T-helper 1 cell treated with Interleukin-12 subunit alpha and Interleukin-12 subunit beta and Interleukin-4 antibody, amounts not matched to agents 30 ng/mL and 1 ng/mL, for 36 hours (primary cell): Measurements from ENCODE around the gene SSBP3. TPM values are rescaled to one million over a fixed set of nuclear protein-coding genes. Genes with fewer than 3 reads are reported as not detected.
"Not testable (repeated sequence)": the region's sequence is repeated elsewhere in the genome, so short reads cannot be mapped to it uniquely, and the experiment has no call there.

ENCODE experiments used
- intact Hi-C: fragments of 100-400 bp; cut with micrococcal nuclease; formaldehyde crosslinking; loops from one replicate; pipeline ENCODE4 v1.15.1; 2024
- total RNA-seq: library from RNA; stranded (reverse); gene quantifications from 2 replicates; pipeline ENCODE4 v1.2.3, GENCODE V29; 2022

Gene SSBP3
- 140 and 143 TPM in 2 replicates for total RNA-seq

DNA sequence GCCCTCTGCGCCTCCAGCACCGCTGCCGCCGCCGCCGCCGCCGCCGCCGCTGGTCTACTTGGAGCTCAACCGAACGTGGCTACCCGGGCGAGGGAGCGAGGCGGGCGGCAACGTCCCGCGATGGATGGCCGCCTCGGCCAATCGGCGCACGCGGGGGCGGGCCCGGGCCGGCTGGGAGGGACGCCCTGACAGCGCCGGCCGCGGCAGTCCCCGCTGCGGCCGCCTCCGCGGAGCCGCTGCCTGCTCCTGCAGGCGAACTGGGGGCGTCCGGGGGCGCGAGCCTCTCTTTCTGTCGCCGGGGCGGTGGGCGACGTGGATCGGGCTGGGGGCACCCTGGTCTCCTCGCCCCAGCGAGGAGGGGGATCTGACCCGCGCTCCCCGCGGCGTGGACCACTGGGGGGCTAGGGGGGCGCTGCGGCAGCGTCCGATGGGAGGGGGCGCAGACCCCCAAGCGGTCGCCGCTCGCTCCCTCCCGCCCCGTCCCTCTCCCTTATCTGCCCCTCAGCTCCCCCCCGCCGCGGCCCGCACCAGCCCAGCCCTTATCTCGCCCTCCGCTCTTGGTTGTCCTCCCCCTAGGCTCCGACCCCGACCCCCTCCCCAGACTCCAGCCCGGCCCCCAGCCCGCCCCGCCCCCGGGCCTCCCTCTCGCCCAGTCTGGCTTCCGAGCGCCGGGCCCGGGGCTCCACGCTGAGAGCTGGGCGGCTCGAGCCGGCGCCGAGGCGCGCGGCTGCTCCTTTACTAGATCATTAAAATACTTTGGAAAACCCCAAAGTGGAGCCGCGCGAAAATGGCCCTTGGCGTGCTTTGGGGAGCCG lies at the start of gene SSBP3:
TSS of gene SSBP3 (minus strand) at position 56 of the 815 bp plus-strand sequence.
- intact Hi-C loops: loop anchor here (1.0 to 10.0 kb wide), 18 partner anchors 30 to 1168 kb away; partner anchors contain the start of genes CYB5RL, DHCR24, LRRC42 and MAGOH

DNA sequence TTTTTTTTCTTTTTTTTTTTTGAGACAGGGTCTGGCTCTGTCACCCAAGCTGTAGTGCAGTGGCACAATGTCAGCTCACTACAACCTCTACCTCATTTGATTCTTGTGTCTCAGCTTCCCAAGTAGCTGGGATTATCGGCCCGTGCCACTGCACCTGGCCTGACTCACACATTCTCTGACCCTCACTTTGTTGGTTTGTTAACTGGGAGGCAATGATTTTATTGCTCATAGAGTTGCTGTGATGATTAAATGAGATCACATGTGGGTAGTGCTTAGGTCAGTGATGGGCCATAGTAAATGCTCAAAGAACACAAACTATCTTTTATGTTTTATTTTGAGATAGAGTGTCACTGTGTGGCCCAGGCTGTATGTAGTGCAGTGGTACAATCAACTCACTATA lies 47.3 kb upstream of the SSBP3 start:
- intact Hi-C loops: no loop called here

- intact Hi-C loops: no loop called here
Measured at GRCh38 chr1:54453022-54453421, 46.8 kb upstream of the SSBP3 start.

- intact Hi-C loops: not testable (repeated sequence)
Measured at GRCh38 chr1:54449431-54449830, 43.2 kb upstream of the SSBP3 start.

- intact Hi-C loops: not testable (repeated sequence)
Measured at GRCh38 chr1:54448801-54449200, 42.6 kb upstream of the SSBP3 start.

GRCh38 chr1:54447081-54447480 lies 40.9 kb upstream of the SSBP3 start:
- intact Hi-C loops: not testable (repeated sequence)

DNA sequence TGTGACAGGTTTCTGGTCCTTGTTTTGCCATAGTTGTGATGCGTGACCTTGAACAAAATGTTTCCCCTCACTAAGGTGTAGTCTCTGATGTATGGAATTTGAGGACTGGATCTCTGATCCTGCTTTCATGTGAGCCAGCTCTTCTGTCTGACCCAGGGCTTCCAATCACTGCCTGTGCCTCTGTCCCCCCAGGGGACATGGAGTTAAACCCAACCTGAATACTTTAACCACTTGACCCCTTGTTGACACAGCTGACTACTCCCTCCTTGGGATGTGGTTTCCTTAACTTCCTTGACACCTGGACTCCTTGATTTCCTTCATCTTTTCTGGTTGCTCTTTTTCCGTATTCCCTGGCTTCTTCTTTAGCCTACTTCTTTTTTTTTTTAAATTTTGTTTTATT lies 36.0 kb upstream of the SSBP3 start:
- intact Hi-C loops: no loop called here

- intact Hi-C loops: no loop called here
Measured at GRCh38 chr1:54439550-54440223, 33.5 kb upstream of the SSBP3 start.

- intact Hi-C loops: no loop called here
Measured at GRCh38 chr1:54437783-54438182, 31.6 kb upstream of the SSBP3 start.

DNA sequence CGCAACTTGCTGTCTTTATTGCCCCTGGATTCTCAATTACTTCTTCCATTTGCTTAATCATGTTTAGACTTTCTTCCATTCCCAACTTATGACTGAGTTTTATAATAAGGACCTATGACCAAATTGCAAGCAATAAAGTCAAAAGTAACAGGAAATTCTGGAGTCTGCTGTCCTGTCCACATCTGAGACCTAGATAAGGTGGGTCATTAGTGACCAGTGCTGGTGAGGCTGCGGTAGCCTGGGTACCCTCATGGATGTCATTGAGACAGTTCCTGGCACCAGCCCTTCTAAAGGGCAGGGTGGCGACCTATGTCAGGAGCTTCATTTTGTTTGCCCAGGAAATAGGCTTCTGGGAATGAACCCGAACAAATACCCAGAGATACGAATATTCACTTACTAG lies 30.6 kb upstream of the SSBP3 start:
- intact Hi-C loops: no loop called here

DNA sequence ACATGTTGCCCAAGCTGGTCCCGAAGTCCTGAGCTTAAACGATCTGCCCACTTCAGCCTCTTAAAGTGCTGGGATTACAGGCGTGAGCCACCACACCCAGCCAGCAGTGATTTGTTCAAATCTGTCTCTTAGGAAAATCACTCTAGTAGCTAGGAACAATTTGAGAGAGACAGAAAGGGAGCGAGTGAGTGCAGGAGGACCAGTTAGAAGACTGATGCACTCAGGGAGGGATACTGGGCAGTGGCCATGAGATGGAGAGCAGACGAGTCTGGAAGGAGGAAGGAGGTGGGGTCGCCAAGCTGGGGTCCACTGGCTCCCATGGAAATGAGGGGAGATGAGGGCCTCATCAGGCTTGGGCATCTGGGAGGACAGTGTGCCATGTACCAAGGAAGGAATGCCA lies 23.6 kb upstream of the SSBP3 start:
- intact Hi-C loops: no loop called here

DNA sequence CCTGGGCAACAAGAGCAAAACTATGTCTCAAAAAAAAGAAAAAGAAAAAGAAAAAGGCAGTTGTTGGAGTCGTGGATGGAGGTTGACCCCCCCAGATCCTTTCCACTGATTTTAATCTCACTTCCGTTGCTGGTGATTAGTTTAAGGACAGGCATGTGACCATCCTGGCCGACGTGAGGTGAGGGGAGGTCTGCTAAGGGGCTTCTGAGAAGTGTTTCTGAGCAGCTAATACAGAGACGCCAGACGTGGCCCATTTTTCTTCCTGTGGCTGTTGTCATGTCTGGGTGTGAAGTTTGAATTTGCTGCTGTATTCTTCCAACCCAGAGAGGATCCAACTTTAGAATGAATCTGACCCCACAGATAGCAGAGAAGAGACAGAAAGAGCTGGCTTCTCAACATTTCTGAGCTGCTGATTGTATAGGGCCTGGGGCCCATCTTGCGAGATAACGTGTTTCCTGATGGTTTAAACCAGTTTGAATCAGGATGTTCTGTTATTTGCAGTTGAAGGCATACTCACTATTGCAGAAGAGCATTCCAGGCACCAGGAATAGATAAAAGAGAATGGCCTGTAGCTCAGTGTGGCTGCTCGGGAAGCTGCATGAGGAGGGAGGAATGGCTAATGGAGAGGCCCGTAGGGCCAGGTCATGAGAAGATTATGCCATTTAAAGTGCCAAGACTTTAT lies 22.8 kb upstream of the SSBP3 start:
- intact Hi-C loops: no loop called here

DNA sequence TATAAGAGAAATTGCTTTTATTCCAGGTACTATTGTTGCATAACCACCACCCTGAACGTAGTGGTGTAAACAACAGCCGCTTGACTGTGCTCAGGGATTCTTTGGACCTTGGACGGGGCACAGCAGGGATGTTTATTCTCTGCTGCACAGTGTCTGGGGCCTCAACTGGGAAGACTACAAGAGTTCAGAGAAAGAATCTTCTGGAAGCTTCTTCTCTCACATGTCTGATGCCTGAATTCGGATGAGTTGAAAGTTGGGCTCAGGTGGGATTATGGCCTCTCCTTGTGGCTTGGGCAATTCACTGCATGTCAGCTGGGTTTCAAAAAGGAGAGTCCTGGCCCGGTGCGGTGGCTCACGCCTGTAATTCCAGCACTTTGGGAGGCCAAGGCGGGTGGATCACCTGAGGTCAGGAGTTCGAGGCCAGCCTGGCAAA lies 19.0 kb upstream of the SSBP3 start:
- intact Hi-C loops: no loop called here

DNA sequence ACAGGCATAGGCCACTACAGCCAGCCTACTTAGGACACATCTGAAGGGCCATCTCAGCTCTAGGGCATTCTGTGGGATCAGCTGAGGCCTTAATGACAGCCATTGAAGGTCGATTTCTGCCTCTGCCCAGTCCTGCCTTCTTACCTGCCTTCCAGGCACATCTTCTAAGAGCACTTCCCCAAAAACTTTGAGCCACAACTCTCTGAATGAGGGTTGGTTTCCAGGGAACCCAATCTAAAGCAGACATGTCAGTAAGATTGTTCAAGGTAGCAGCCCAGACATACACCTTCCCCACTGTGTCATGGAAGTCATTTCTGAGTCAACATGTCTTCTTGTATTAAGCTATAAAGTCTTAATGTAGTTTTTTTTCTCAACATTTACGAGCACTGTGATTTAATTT lies 18.2 kb upstream of the SSBP3 start:
- intact Hi-C loops: no loop called here

DNA sequence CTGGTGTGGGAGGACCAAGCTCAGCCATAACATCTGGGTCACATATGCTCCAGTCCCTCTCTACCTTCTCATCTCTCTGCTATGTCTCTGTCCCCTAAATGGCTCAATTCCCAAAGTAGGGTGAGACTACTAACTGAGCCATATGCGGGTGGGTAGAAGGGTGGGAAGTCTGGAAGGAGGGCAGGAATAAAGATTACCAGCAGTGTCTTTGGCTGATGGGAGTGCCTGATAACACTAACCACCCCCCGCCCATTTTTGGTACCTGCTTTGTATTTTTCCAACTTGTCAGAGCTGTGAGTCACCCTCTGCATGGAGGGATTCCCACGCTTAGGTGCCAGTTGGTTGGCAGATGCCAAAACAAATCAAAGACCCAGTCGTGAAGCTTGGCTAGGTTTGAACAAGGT lies 14.9 kb upstream of the SSBP3 start:
- intact Hi-C loops: no loop called here

DNA sequence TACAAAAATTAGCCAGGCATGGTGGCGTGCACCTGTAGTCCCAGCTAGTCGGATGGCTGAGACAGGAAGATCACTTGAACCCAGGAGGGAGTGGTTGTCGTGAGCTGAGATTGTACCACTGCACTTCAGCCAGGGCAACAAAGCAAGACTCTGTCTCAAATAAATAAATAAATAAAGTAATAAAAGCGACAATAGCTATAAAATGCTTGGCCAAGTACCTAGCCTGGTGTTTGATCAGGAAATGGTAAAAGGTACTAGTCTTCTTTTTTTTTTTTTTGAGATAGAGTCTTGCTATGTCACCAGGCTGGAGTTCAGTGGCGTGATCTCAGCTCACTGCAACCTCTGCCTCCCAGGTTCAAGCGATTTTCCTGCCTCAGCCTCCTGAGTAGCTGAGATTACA lies 12.4 kb upstream of the SSBP3 start:
- intact Hi-C loops: not testable (repeated sequence)

- intact Hi-C loops: no loop called here
Measured at GRCh38 chr1:54417123-54417522, 10.9 kb upstream of the SSBP3 start.

DNA sequence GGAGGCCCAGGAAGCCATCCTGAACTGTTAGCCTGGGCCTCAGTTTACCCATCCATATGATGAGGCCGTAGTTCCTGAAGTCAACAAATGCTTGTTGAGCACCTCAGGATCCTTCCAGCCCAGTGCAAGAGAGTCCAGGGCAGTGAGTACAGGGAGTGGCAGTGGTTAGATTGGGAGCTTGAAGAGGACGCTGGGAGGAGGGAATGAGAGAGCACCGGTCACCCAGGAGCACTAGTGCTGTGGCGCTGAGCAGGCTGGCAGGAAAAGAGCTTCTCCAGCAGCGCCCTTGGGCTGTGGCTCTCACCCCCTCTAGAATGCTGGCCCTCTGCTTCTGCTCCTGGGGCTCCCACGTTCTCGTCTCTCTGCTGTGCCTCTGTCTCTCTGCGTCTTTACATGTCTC lies 10.2 kb upstream of the SSBP3 start:
- intact Hi-C loops: no loop called here

GRCh38 chr1:54415991-54416390 lies 9.8 kb upstream of the SSBP3 start:
- intact Hi-C loops: no loop called here

- intact Hi-C loops: no loop called here
Measured at GRCh38 chr1:54415533-54415932, 9.3 kb upstream of the SSBP3 start.

GRCh38 chr1:54413732-54414131 lies 7.5 kb upstream of the SSBP3 start:
- intact Hi-C loops: no loop called here

DNA sequence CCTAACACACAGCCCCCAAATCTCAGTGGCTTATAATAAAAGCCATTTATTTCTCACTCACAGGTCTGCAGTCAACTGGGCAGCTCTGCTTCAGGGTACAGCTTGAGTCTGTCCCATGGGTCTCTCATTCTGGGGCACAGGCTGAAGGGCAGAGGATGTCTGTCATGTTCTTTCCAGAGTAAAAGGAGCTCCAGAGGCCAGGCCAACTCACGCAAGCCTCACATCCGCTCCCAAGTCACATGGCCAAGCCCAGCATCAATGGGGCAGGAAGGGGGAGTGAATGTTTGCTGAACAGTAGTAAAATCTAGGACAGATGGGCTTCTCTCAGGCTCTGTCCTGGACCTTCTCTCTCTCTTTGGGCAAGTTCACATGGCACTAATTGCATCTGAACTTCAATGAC lies 7.1 kb upstream of the SSBP3 start:
- intact Hi-C loops: no loop called here
